Upper lobe of left lung (tissue), 4 donors: ENCODE measurements around the gene WNT8B.

Experiments
- POLR2A ChIP-seq, 4 donors: fragments of 450-650 bp; IDR thresholded peaks; one replicate each; pipeline ENCODE4 v1.5.1; 2016 to 2017; ENCODE audit warnings: antibody characterized with exemption in 4 of 4, mild to moderate bottlenecking in 2 of 4
- POLR2AphosphoS5 ChIP-seq, 2 donors: sonication (generic); formaldehyde crosslinking; IDR thresholded peaks; one replicate each; pipeline ENCODE4 v1.5.1; 2017; ENCODE audit warnings: antibody characterized with exemption in 2 of 2
- TF ChIP-seq, protein P1 (sequence below), 6 experiments: fragments of 450-650 bp in 4 of 6; fragments of 200-600 bp in 2 of 6; sonication (generic) in 2 of 6; IDR thresholded peaks; one replicate each; pipeline ENCODE4 v1.5.1; 2016 to 2019; ENCODE audit warnings: antibody characterized with exemption in 6 of 6

DNA sequence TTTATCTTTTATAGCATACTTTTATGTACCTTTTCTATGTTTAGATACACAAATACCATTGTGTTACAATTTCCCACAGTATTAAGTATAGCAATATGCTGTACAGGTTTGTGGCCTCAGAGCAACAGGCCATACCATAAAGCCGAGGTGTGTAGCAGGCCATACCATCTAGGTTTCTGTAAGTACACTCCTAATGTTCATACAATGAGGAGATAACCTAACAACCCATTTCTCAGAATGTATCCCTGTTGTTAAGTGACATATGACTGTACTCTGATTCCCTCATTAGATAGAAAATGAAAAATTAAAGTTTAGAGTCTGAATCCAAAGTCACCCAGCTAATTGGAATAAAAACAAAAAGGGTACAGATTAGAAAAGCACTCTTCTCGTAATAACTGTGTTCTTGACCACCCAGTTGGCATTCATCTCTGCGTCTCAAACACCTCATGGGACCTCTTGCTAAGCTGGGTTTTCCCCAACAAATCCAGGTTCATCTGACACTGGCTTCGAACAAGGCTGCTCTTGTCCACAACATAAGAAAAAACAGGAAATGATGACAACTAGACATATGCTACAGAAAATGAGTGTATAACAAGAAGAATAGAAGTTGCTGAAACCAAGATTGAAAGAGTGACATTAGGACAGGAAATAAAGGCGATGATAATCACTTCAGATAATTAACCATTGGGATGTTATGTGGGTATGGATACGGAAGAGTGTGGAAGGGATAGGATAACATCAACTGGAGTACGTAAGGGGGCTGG lies 65.5 kb downstream of the WNT8B start:
- TF ChIP-seq, protein P1, sequence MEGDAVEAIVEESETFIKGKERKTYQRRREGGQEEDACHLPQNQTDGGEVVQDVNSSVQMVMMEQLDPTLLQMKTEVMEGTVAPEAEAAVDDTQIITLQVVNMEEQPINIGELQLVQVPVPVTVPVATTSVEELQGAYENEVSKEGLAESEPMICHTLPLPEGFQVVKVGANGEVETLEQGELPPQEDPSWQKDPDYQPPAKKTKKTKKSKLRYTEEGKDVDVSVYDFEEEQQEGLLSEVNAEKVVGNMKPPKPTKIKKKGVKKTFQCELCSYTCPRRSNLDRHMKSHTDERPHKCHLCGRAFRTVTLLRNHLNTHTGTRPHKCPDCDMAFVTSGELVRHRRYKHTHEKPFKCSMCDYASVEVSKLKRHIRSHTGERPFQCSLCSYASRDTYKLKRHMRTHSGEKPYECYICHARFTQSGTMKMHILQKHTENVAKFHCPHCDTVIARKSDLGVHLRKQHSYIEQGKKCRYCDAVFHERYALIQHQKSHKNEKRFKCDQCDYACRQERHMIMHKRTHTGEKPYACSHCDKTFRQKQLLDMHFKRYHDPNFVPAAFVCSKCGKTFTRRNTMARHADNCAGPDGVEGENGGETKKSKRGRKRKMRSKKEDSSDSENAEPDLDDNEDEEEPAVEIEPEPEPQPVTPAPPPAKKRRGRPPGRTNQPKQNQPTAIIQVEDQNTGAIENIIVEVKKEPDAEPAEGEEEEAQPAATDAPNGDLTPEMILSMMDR (IDR thresholded peaks at IDR 0.05) = no peak
- TF ChIP-seq POLR2AphosphoS5 (IDR thresholded peaks at IDR 0.05) (no peak), POLR2A (IDR thresholded peaks at IDR 0.05) (no peak)
